VCaP (cell line): ENCODE results near the gene TMCO4.

Experiments used
- H3K27ac ChIP-seq: fragments of 450-650 bp; 2 replicates; pipeline ENCODE4 v1.5.1; 2017
- TF ChIP-seq, protein P1 (sequence below): fragments of 450-650 bp; conservative IDR thresholded peaks from 2 replicates; pipeline ENCODE4 v1.5.1; 2017; ENCODE audit warnings: mild to moderate bottlenecking, moderate library complexity

The TMCO4 gene

DNA sequence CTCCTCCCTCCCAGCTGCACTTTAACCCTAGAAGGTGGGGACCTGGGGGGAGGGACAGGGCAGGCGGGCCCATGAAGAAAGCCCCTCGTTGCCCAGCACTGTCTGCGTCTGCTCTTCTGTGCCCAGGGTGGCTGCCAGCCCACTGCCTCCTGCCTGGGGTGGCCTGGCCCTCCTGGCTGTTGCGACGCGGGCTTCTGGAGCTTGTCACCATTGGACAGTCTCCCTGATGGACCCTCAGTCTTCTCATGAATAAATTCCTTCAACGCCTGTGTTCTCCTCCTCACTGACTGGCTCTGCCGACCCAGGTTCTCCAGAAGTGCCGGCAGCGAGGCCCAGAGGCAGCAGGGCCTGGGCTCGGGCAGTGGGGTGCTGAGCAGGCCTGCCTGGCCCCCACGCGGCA is 141.5 kb downstream of the TMCO4 start:
- H3K27ac ChIP-seq, result no peak overlapping the region
- TF ChIP-seq, protein P1, sequence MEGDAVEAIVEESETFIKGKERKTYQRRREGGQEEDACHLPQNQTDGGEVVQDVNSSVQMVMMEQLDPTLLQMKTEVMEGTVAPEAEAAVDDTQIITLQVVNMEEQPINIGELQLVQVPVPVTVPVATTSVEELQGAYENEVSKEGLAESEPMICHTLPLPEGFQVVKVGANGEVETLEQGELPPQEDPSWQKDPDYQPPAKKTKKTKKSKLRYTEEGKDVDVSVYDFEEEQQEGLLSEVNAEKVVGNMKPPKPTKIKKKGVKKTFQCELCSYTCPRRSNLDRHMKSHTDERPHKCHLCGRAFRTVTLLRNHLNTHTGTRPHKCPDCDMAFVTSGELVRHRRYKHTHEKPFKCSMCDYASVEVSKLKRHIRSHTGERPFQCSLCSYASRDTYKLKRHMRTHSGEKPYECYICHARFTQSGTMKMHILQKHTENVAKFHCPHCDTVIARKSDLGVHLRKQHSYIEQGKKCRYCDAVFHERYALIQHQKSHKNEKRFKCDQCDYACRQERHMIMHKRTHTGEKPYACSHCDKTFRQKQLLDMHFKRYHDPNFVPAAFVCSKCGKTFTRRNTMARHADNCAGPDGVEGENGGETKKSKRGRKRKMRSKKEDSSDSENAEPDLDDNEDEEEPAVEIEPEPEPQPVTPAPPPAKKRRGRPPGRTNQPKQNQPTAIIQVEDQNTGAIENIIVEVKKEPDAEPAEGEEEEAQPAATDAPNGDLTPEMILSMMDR, result no peak

DNA sequence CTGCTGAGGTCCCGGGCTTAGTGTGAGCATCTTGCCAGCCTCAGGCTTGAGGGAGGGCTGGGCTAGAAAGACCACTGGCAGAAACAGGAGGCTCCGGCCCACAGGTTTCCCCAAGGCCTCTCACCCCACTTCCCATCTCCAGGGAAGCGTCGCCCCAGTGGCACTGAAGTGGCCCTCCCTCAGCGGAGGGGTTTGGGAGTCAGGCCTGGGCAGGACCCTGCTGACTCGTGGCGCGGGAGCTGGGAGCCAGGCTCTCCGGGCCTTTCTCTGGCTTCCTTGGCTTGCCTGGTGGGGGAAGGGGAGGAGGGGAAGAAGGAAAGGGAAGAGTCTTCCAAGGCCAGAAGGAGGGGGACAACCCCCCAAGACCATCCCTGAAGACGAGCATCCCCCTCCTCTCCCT is 142.2 kb downstream of the TMCO4 start:
- TF ChIP-seq, protein P1, result no peak
- no peak overlapping the region for H3K27ac ChIP-seq

DNA sequence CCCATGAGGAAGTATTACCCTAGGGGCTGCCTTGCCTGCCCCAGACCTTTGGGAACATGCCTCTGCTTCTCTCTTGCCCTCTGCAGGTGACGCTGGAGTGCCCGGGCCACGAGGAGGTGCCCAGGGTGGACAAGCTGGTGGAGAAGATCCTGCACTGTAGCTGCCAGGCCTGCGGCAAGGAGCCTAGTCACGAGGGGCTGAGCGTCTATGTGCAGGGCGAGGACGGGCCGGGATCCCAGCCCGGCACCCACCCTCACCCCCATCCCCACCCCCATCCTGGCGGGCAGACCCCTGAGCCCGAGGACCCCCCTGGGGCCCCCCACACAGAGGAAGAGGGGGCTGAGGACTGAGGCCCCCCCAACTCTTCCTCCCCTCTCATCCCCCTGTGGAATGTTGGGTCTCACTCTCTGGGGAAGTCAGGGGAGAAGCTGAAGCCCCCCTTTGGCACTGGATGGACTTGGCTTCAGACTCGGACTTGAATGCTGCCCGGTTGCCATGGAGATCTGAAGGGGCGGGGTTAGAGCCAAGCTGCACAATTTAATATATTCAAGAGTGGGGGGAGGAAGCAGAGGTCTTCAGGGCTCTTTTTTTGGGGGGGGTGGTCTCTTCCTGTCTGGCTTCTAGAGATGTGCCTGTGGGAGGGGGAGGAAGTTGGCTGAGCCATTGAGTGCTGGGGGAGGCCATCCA is 142.8 kb downstream of the TMCO4 start:
- no peak overlapping the region for H3K27ac ChIP-seq

DNA sequence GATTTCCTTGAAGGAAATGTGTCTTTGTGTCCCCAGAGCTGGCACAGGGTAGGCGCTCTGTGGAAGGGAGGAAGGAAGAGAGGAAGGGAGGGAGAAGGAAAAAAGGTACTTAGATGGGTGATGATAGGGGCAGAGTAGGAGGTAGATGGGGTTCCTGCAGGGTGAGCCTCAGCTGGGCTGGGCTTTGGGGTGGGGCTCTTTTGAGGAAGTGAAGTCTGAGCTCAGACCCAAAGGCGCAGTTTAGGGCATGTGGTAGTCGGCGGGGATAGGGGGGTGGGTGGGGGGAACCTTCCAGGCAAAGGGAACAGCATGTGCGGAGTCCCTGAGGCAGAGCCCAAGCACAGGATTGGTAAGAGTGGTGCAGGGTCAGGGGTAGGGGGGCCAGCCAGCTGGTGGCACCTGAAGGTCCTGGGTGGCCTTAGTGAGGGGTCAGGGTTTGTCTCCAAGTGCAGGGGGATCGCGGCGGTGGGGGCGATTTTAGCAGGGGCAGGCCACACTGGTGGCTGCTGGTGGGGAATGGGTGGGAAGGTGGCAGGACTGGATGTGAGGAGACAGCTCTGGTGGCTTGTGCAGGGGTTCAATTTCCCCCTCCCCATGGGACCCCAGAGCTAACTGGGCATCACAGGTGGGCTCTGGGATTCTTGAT is 143.5 kb downstream of the TMCO4 start:
- TF ChIP-seq, protein P1, result no peak
- H3K27ac ChIP-seq, result no peak overlapping the region

More for the DNA sequence above, 142.8 kb downstream of the TMCO4 start:
- TF ChIP-seq, protein P1, result no peak

DNA sequence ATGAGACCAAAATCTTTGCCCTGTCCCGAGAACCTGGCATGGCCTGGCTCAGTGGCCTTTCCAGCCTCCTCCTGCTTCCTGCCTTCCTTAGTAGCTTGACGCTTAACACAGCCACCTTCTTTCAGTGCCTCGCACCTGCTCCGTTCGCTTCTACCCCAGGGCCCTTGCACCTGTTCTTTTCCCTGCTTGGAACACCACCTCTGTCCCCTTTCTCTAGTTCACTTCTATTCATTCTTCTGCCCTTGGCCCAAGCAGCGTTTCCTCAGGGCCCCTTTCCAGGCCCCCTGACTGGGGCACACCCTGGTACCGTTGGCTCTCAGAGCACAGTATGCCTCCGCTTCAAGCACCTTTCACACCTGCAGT is 144.0 kb downstream of the TMCO4 start:
- TF ChIP-seq, protein P1, result no peak

DNA sequence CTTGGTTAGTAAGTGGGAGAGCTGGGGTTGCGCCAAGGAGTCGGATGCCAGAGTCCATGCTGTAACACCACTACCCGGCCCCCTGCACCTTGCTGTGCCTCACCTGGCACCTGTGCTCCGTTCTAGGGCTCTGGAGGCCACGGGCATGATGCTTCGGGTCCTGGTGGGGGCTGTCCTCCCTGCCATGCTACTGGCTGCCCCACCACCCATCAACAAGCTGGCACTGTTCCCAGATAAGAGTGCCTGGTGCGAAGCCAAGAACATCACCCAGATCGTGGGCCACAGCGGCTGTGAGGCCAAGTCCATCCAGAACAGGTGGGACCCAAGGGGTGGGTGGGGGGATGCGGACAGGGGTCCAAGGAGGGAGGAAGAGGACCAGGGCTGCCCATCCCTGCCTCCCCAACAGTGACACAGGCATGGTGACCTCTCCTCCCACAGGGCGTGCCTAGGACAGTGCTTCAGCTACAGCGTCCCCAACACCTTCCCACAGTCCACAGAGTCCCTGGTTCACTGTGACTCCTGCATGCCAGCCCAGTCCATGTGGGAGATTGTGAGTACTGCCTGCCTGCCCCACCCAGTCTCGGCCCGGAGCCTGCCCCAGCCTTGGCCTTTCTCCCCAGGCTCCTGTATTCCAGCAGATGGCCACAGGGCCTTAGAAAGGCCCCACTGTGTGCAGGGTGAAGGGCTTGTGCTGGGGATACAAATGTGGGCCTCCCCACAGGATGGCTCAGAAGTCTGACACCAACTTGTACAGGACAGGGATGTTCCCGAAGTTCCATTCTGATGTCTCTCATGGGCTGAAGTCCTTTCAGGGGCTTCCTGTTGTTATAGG is 144.6 kb downstream of the TMCO4 start:
- no peak overlapping the region for H3K27ac ChIP-seq
- TF ChIP-seq, protein P1, result no peak

More for the DNA sequence above, 144.0 kb downstream of the TMCO4 start:
- no peak overlapping the region for H3K27ac ChIP-seq

DNA sequence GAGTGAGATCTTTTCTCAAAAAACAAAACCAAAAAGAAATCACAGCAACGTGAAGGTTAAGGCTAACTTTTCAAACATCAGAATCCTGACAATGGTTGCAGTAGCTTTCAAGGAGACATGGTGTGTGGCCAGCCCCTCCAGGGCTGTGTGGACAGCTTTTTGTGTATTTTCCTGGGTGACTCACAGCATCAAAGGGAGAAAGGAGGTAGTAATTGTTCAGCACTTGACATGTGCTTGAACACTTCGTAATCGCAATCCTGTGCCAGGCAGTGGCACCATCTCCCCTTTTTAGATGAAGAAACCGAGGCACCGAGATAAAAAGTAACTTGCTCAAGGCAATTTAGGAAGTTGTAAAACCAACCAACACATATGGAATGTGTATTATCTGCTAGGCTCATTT is 145.3 kb downstream of the TMCO4 start:
- TF ChIP-seq, protein P1, result no peak
- peak overlapping the region; percentile 27; the same call in 1 of the 2 replicates for H3K27ac ChIP-seq
